LNCAP (cell line): ENCODE results near the gene BLACAT1.

Source experiments
- CTCF ChIP-seq: fragments of 450-650 bp; IDR thresholded peaks from 2 replicates; pipeline ENCODE4 v1.5.1; 2017; ENCODE audit warnings: mild to moderate bottlenecking

The BLACAT1 gene

GRCh38 chr1:205492201-205492667 lies 36.4 kb upstream of the BLACAT1 start:
- TF ChIP-seq CTCF: no peak

GRCh38 chr1:205491794-205492193 lies 35.9 kb upstream of the BLACAT1 start:
- TF ChIP-seq CTCF: no peak

GRCh38 chr1:205488074-205488723 lies 32.4 kb upstream of the BLACAT1 start:
- peak; percentile 93 for TF ChIP-seq CTCF

GRCh38 chr1:205486258-205486657 lies 30.4 kb upstream of the BLACAT1 start:
- no peak for TF ChIP-seq CTCF

GRCh38 chr1:205484985-205485967 lies 29.4 kb upstream of the BLACAT1 start:
- TF ChIP-seq CTCF: peak; percentile 99

GRCh38 chr1:205483372-205483771 lies 27.5 kb upstream of the BLACAT1 start:
- TF ChIP-seq CTCF: no peak

- TF ChIP-seq CTCF: no peak
Observed at GRCh38 chr1:205481629-205482151, 25.8 kb upstream of the BLACAT1 start.
